Measurements from ENCODE around the gene ATG5. TPM values are rescaled to one million over a fixed set of nuclear protein-coding genes. Genes with fewer than 3 reads are reported as not detected.

Gene ATG5
- polyA plus RNA-seq, 1 donor (not counting 4 experiments of a cell fraction or from before 2014, with no cell fraction given) = 60.0 TPM

DNA sequence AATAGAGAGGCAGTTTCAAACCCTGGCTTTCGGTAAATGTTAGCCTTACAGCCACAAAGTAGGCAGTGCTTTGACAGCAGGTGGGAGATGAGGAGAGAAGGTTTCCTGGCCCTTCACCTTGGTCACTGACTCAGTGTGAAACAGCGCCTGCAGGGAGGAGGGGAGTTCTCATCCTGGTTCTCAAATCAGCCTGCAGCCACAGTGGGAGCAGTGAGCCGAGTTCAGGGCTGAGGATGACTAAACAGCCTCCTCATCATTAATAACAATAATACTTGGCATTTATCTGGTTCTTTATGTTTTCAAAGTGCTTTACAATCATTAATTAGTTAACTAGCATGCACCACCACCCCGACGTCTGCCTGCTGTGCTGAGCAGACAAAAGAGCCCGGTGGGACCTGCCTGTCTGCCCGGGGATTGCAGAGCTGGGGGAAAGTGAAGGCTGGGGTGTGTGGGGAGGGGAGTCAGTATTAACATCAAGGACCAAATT lies 179.8 kb downstream of the ATG5 start:
- dilution Hi-C loops (cut with MboI; ENCODE audit: extremely low pct_ligation_motif_present, low sequenced_read_pairs) = no loop called here
- Histone ChIP-seq H3K27ac (ENCODE audit: control insufficient read depth, insufficient read depth, low read length) (no peak overlapping the region), H2AFZ (ENCODE audit: control insufficient read depth, low read length) (no peak overlapping the region), H3K4me2 (ENCODE audit: control insufficient read depth, extremely low read depth, insufficient read depth, low read depth, low read length) (no peak overlapping the region), H3K9me3 (ENCODE audit: control insufficient read depth, low read depth, low read length) (no peaks in the 10 kb centered on the region), H3K79me2 (ENCODE audit: control insufficient read depth, insufficient read depth, low read length) (no peaks in the 10 kb centered on the region), H3K27me3 (ENCODE audit: control insufficient read depth, extremely low read depth, insufficient read depth, low read length) (no peaks in the 10 kb centered on the region), H3K36me3 (ENCODE audit: control insufficient read depth in 2 of 2, extremely low read depth in 1 of 2, insufficient read depth in 2 of 2, low read length in 2 of 2) (no peaks in the 10 kb centered on the region), H3K9ac (ENCODE audit: control insufficient read depth, extremely low read depth, insufficient read depth, low read length) (no peak overlapping the region), H3K4me3 (ENCODE audit: control insufficient read depth in 2 of 3, extremely low read depth in 1 of 3, insufficient read depth in 2 of 3, low read depth in 1 of 3, low read length in 3 of 3) (no peak overlapping the region), H3K9me1 (ENCODE audit: control insufficient read depth, extremely low read depth, insufficient read depth, low read length) (no peaks in the 10 kb centered on the region), H4K20me1 (ENCODE audit: control insufficient read depth, extremely low read depth, insufficient read depth, low read length) (no peaks in the 10 kb centered on the region), H3K4me1 (ENCODE audit: control insufficient read depth, extremely low read depth, insufficient read depth, low read length) (peaks cover 36% of the 10 kb centered on the region)
- no peak for DNase-seq (ENCODE audit: low read depth, low spot score)
- peak; percentile 5 for FAIRE-seq
- TF ChIP-seq, protein P1, sequence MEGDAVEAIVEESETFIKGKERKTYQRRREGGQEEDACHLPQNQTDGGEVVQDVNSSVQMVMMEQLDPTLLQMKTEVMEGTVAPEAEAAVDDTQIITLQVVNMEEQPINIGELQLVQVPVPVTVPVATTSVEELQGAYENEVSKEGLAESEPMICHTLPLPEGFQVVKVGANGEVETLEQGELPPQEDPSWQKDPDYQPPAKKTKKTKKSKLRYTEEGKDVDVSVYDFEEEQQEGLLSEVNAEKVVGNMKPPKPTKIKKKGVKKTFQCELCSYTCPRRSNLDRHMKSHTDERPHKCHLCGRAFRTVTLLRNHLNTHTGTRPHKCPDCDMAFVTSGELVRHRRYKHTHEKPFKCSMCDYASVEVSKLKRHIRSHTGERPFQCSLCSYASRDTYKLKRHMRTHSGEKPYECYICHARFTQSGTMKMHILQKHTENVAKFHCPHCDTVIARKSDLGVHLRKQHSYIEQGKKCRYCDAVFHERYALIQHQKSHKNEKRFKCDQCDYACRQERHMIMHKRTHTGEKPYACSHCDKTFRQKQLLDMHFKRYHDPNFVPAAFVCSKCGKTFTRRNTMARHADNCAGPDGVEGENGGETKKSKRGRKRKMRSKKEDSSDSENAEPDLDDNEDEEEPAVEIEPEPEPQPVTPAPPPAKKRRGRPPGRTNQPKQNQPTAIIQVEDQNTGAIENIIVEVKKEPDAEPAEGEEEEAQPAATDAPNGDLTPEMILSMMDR (optimal IDR thresholded peaks at IDR 0.05 in 1 of 3, IDR thresholded peaks at IDR 0.05 in 1 of 3, conservative IDR thresholded peaks at IDR 0.05 in 1 of 3; ENCODE audit: extremely low read depth in 1 of 3, insufficient read depth in 2 of 3, low read length in 3 of 3) = no peak
- no peak for TF ChIP-seq EZH2 (IDR thresholded peaks at IDR 0.05; ENCODE audit: low read length)

DNA sequence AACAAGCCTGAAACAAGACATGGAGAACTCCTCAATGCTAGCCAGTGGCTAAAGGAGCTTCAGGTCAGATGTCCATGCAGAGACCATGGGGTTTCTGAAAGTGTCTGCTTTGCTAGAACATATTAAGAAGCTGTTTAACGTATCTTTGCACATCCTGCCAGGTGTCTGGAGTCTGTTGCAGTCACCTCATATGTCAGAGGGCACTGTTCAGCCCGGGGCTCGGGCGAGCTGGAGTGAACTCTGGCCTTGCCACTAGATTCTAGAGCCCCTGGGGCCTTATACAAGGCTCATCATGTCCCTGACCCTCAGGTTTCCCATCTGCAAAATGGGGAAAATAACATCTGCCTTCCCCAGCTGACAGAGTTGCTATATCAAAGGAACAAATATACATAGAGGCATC lies 180.4 kb downstream of the ATG5 start:
- H3K9me3 ChIP-seq (ENCODE audit: control insufficient read depth, low read depth, low read length) = no peaks in the 10 kb centered on the region
- no peak overlapping the region for H3K4me3 ChIP-seq (ENCODE audit: control insufficient read depth in 2 of 3, extremely low read depth in 1 of 3, insufficient read depth in 2 of 3, low read depth in 1 of 3, low read length in 3 of 3)
- FAIRE-seq (no peak), DNase-seq (ENCODE audit: low read depth, low spot score) (no peak)
- no peak overlapping the region for H3K9ac ChIP-seq (ENCODE audit: control insufficient read depth, extremely low read depth, insufficient read depth, low read length)
- no peak overlapping the region for H3K27ac ChIP-seq (ENCODE audit: control insufficient read depth, insufficient read depth, low read length)
- no peaks in the 10 kb centered on the region for H3K79me2 ChIP-seq (ENCODE audit: control insufficient read depth, insufficient read depth, low read length)
- no peaks in the 10 kb centered on the region for H3K36me3 ChIP-seq (ENCODE audit: control insufficient read depth in 2 of 2, extremely low read depth in 1 of 2, insufficient read depth in 2 of 2, low read length in 2 of 2)
- H3K9me1 ChIP-seq (ENCODE audit: control insufficient read depth, extremely low read depth, insufficient read depth, low read length) = no peaks in the 10 kb centered on the region
- dilution Hi-C loops (cut with MboI; ENCODE audit: extremely low pct_ligation_motif_present, low sequenced_read_pairs) = no loop called here
- no peak overlapping the region for H2AFZ ChIP-seq (ENCODE audit: control insufficient read depth, low read length)
- no peaks in the 10 kb centered on the region for H4K20me1 ChIP-seq (ENCODE audit: control insufficient read depth, extremely low read depth, insufficient read depth, low read length)
- H3K4me2 ChIP-seq (ENCODE audit: control insufficient read depth, extremely low read depth, insufficient read depth, low read depth, low read length) = no peak overlapping the region
- no peaks in the 10 kb centered on the region for H3K27me3 ChIP-seq (ENCODE audit: control insufficient read depth, extremely low read depth, insufficient read depth, low read length)
- no peak for TF ChIP-seq EZH2 (IDR thresholded peaks at IDR 0.05; ENCODE audit: low read length)
- TF ChIP-seq, protein P1 (optimal IDR thresholded peaks at IDR 0.05 in 1 of 3, IDR thresholded peaks at IDR 0.05 in 1 of 3, conservative IDR thresholded peaks at IDR 0.05 in 1 of 3; ENCODE audit: extremely low read depth in 1 of 3, insufficient read depth in 2 of 3, low read length in 3 of 3) = no peak
- peaks cover 36% of the 10 kb centered on the region for H3K4me1 ChIP-seq (ENCODE audit: control insufficient read depth, extremely low read depth, insufficient read depth, low read length)

All from keratinocyte (primary cell).